HepG2 (cell line): ENCODE results near the gene TJAP1. TPM values are rescaled to one million over a fixed set of nuclear protein-coding genes. Genes with fewer than 3 reads are reported as not detected.

Source experiments
- CBFB ChIP-seq: sonication (generic); formaldehyde crosslinking; IDR thresholded peaks from 2 replicates; pipeline ENCODE4 v1.4.0; 2020; ENCODE audit warnings: missing genetic modification reagents
- EED ChIP-seq: sonication (generic); formaldehyde crosslinking; IDR thresholded peaks from 2 replicates; pipeline ENCODE4 v1.5.0; 2020; ENCODE audit warnings: mild to moderate bottlenecking, missing genetic modification reagents
- FOSL1 ChIP-seq: sonication (generic); formaldehyde crosslinking; IDR thresholded peaks from 2 replicates; pipeline ENCODE4 v1.9.0; 2021; ENCODE audit warnings: missing genetic modification reagents, borderline replicate concordance
- GLI4 ChIP-seq: sonication (generic); formaldehyde crosslinking; IDR thresholded peaks from 2 replicates; pipeline ENCODE4 v1.5.1; 2020; ENCODE audit warnings: missing genetic modification reagents, mild to moderate bottlenecking, moderate library complexity, borderline replicate concordance
- HNRNPH1 ChIP-seq: fragments of 200-400 bp; formaldehyde crosslinking; optimal IDR thresholded peaks from 2 replicates; pipeline ENCODE3; 2017; ENCODE audit warnings: mild to moderate bottlenecking, low read depth, low read length
- KDM2A ChIP-seq: sonication (generic); formaldehyde crosslinking; IDR thresholded peaks from 2 replicates; pipeline ENCODE4 v1.4.0; 2020; ENCODE audit warnings: low read depth, missing genetic modification reagents, borderline replicate concordance
- KLF15 ChIP-seq: sonication (generic); formaldehyde crosslinking; IDR thresholded peaks from 2 replicates; pipeline ENCODE4 v1.8.1; 2023; ENCODE audit warnings: borderline replicate concordance, mild to moderate bottlenecking, inconsistent platforms, missing genetic modification reagents, mixed read lengths
- LBX2 ChIP-seq: sonication (generic); formaldehyde crosslinking; IDR thresholded peaks from 2 replicates; pipeline ENCODE4 v1.5.0; 2020; ENCODE audit warnings: missing genetic modification reagents, mild to moderate bottlenecking, borderline replicate concordance
- NCOA2 ChIP-seq: sonication (generic); formaldehyde crosslinking; IDR thresholded peaks from 2 replicates; pipeline ENCODE4 v1.8.0; 2022; ENCODE audit warnings: inconsistent platforms
- NR2F1 ChIP-seq, 2 experiments: fragments of 450-650 bp in 1 of 2; formaldehyde crosslinking in 1 of 2; IDR thresholded peaks; 2 replicates each; pipeline versions ENCODE4 v1.5.0 to v1.6.1; 2016 to 2020; ENCODE audit warnings: mild to moderate bottlenecking in 1 of 2, missing compliant biosample characterization in 1 of 2, missing genetic modification reagents in 1 of 2, moderate library complexity in 1 of 2
- PAWR ChIP-seq: sonication (generic); formaldehyde crosslinking; IDR thresholded peaks from 2 replicates; pipeline ENCODE4 v1.4.0; 2020; ENCODE audit warnings: missing genetic modification reagents, mild to moderate bottlenecking, borderline replicate concordance
- SMC3 ChIP-seq: IDR thresholded peaks from 2 replicates; pipeline ENCODE4 v1.6.1; 2011; ENCODE audit warnings: low read length, improper control_type of control experiment
- ZEB1 ChIP-seq: IDR thresholded peaks from 2 replicates; pipeline ENCODE4 v1.6.1; 2012; ENCODE audit warnings: mild to moderate bottlenecking, low read depth, inconsistent platforms; ENCODE audit not compliant: insufficient replicate concordance
- ZNF331 ChIP-seq: sonication (generic); formaldehyde crosslinking; IDR thresholded peaks from 2 replicates; pipeline ENCODE4 v1.4.0; 2020; ENCODE audit warnings: missing genetic modification reagents
- ZNF570 ChIP-seq: sonication (generic); formaldehyde crosslinking; IDR thresholded peaks from 2 replicates; pipeline ENCODE4 v1.4.0; 2020; ENCODE audit warnings: mild to moderate bottlenecking, missing genetic modification reagents, borderline replicate concordance
- ZNF629 ChIP-seq: sonication (generic); formaldehyde crosslinking; conservative IDR thresholded peaks from 2 replicates; pipeline ENCODE4 v1.5.0; 2020; ENCODE audit warnings: missing genetic modification reagents
- ZNF660 ChIP-seq: sonication (generic); formaldehyde crosslinking; IDR thresholded peaks from 2 replicates; pipeline ENCODE4 v1.5.1; 2020; ENCODE audit warnings: mild to moderate bottlenecking, low read depth, missing genetic modification reagents, borderline replicate concordance
- ZZZ3 ChIP-seq: sonication (generic); formaldehyde crosslinking; IDR thresholded peaks from 2 replicates; pipeline ENCODE4 v1.4.0; 2020; ENCODE audit warnings: missing genetic modification reagents, mild to moderate bottlenecking, borderline replicate concordance
- polyA plus RNA-seq, 8 experiments: library from polyadenylated mRNA; depleted of rRNA in 3 of 8; stranded (reverse) in 7 of 8; unstranded in 1 of 8; fragments of >200 nt; fragmentation: Illumina TruSeq in 4 of 8; extraction: Trizol in 4 of 8; gene quantifications; 2 replicates each; pipeline versions ENCODE4 v1.2.1 to v1.2.3, GENCODE V29; 2011 to 2016; ENCODE audit warnings: low read depth in 4 of 8, missing spikeins in 1 of 8, mixed read lengths in 1 of 8; ENCODE audit not compliant: insufficient read depth in 1 of 8
- total RNA-seq, 5 experiments: library from RNA; depleted of rRNA; stranded (reverse); fragments of >200 nt; fragmentation: Illumina TruSeq; extraction: Trizol; gene quantifications; 2 replicates each; pipeline ENCODE4 v1.2.3, GENCODE V29; 2016; ENCODE audit warnings: low read depth in 1 of 5
- TF ChIP-seq, protein P1 (sequence below): IDR thresholded peaks from 2 replicates; pipeline ENCODE4 v1.6.1; 2016; ENCODE audit warnings: low read depth, missing genetic modification reagents, missing compliant biosample characterization
- TF ChIP-seq, protein P2 (sequence below): IDR thresholded peaks from 2 replicates; pipeline ENCODE4 v1.6.1; 2016; ENCODE audit warnings: low read depth, control low read depth
- TF ChIP-seq, protein P3 (sequence below): sonication (generic); formaldehyde crosslinking; IDR thresholded peaks from 2 replicates; pipeline ENCODE4 v1.4.0; 2020; ENCODE audit warnings: low read depth, mild to moderate bottlenecking, missing genetic modification reagents

The TJAP1 gene
- total and polyA plus RNA-seq, 2 of the 13 experiments (the other 11 are each of a cell fraction or from before 2014, with no cell fraction given) = 15.7 to 41.6 TPM

DNA sequence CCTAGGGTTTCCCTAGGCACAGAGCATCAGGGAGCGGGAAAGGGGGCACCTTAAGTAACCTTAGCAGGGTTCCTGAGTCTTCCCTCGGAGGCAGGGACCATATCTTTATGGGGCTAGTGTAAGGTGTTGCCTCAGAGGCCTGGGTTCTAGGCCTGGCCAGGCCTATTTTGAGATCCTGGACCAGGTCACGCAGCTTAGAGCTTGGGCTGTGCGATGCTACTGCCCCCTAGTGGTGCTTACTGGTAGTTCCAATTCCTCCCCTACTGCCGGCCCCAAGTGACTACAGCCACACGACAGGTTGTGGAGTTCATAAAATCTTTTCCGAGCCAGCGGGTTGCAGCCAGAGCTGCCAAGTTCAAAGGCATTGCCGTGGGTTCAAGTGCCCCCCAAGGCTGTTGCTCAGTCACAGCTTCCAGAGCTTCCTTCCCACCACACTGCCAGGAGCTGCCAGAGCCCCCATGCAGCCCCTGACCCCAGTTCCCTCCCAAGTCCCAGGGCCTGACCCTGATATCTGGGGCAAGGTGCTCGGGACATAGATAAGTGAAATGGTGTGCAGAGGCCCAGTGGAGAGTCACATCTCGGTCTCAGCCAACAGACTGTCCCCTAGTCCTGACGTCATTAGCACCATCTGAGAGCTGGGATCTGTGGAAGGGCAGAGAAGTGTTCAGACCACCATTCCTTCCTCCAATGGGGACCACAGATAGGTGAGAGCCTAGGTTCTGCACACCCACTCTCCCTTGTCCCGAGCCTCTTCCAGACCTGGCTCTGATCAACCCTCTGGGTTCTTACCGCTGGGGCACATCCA, 29.5 kb downstream of the TJAP1 start (continued):
- TF ChIP-seq, protein P1, sequence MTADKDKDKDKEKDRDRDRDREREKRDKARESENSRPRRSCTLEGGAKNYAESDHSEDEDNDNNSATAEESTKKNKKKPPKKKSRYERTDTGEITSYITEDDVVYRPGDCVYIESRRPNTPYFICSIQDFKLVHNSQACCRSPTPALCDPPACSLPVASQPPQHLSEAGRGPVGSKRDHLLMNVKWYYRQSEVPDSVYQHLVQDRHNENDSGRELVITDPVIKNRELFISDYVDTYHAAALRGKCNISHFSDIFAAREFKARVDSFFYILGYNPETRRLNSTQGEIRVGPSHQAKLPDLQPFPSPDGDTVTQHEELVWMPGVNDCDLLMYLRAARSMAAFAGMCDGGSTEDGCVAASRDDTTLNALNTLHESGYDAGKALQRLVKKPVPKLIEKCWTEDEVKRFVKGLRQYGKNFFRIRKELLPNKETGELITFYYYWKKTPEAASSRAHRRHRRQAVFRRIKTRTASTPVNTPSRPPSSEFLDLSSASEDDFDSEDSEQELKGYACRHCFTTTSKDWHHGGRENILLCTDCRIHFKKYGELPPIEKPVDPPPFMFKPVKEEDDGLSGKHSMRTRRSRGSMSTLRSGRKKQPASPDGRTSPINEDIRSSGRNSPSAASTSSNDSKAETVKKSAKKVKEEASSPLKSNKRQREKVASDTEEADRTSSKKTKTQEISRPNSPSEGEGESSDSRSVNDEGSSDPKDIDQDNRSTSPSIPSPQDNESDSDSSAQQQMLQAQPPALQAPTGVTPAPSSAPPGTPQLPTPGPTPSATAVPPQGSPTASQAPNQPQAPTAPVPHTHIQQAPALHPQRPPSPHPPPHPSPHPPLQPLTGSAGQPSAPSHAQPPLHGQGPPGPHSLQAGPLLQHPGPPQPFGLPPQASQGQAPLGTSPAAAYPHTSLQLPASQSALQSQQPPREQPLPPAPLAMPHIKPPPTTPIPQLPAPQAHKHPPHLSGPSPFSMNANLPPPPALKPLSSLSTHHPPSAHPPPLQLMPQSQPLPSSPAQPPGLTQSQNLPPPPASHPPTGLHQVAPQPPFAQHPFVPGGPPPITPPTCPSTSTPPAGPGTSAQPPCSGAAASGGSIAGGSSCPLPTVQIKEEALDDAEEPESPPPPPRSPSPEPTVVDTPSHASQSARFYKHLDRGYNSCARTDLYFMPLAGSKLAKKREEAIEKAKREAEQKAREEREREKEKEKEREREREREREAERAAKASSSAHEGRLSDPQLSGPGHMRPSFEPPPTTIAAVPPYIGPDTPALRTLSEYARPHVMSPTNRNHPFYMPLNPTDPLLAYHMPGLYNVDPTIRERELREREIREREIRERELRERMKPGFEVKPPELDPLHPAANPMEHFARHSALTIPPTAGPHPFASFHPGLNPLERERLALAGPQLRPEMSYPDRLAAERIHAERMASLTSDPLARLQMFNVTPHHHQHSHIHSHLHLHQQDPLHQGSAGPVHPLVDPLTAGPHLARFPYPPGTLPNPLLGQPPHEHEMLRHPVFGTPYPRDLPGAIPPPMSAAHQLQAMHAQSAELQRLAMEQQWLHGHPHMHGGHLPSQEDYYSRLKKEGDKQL = no peak
- TF ChIP-seq PAWR (no peak), NCOA2 (CRISPR knock-in tag) (no peak), HNRNPH1 (no peak), ZEB1 (peak; percentile 62), EED (CRISPR knock-in tag) (no peak), GLI4 (CRISPR knock-in tag) (no peak), NR2F1 (CRISPR knock-in tag; IDR thresholded peaks at IDR 0.05) (peak in 1 of 2 experiments; percentile 24; a peak in 1 of 4 replicates), LBX2 (CRISPR knock-in tag) (no peak), KDM2A (peak; percentile 79), SMC3 (peak; percentile 88), ZNF331 (CRISPR knock-in tag) (peak; percentile 23; the same call in 1 of the 2 replicates), ZNF570 (CRISPR knock-in tag) (no peak), ZNF629 (CRISPR knock-in tag) (no peak), ZNF660 (CRISPR knock-in tag) (no peak), ZZZ3 (CRISPR knock-in tag) (no peak), FOSL1 (CRISPR knock-in tag) (no peak), KLF15 (CRISPR knock-in tag) (no peak), CBFB (CRISPR knock-in tag) (no peak)
- TF ChIP-seq, protein P2, sequence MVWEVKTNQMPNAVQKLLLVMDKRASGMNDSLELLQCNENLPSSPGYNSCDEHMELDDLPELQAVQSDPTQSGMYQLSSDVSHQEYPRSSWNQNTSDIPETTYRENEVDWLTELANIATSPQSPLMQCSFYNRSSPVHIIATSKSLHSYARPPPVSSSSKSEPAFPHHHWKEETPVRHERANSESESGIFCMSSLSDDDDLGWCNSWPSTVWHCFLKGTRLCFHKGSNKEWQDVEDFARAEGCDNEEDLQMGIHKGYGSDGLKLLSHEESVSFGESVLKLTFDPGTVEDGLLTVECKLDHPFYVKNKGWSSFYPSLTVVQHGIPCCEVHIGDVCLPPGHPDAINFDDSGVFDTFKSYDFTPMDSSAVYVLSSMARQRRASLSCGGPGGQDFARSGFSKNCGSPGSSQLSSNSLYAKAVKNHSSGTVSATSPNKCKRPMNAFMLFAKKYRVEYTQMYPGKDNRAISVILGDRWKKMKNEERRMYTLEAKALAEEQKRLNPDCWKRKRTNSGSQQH (CRISPR knock-in tag) = 0 out of 2 replicates have a peak, but pooled peaks have one; percentile 62
- TF ChIP-seq, protein P3, sequence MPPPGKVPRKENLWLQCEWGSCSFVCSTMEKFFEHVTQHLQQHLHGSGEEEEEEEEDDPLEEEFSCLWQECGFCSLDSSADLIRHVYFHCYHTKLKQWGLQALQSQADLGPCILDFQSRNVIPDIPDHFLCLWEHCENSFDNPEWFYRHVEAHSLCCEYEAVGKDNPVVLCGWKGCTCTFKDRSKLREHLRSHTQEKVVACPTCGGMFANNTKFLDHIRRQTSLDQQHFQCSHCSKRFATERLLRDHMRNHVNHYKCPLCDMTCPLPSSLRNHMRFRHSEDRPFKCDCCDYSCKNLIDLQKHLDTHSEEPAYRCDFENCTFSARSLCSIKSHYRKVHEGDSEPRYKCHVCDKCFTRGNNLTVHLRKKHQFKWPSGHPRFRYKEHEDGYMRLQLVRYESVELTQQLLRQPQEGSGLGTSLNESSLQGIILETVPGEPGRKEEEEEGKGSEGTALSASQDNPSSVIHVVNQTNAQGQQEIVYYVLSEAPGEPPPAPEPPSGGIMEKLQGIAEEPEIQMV = no peak
